GM12878 (cell line): ENCODE data around the gene SLC24A4.

Experiments
- CHD1 ChIP-seq: IDR thresholded peaks from 2 replicates; pipeline ENCODE4 v1.6.1; 2012; ENCODE audit warnings: low read depth, low read length, improper control_type of control experiment
- RAD21 ChIP-seq: IDR thresholded peaks from 2 replicates; pipeline ENCODE4 v1.6.1; 2011; ENCODE audit warnings: mild to moderate bottlenecking, low read depth, low read length, moderate library complexity; ENCODE audit not compliant: insufficient read depth
- SUZ12 ChIP-seq: fragments of 200-600 bp; sonication (generic); IDR thresholded peaks from one replicate; pipeline ENCODE4 v1.6.1; 2018; ENCODE audit warnings: antibody characterized with exemption, mild to moderate bottlenecking; ENCODE audit not compliant: unreplicated experiment
- TAF1 ChIP-seq: IDR thresholded peaks from 2 replicates; pipeline ENCODE4 v1.6.1; 2011; ENCODE audit warnings: mild to moderate bottlenecking, low read depth, low read length, borderline replicate concordance
- TF ChIP-seq, protein P1 (sequence below), 3 experiments: IDR thresholded peaks in 2 of 3; conservative IDR thresholded peaks in 1 of 3; 2 replicates each; pipeline ENCODE4 v1.5.1; 2011; ENCODE audit warnings: low read depth in 3 of 3, low read length in 3 of 3, mild to moderate bottlenecking in 3 of 3, control low read depth in 2 of 3, moderate library complexity in 2 of 3, inconsistent platforms in 1 of 3, mixed read lengths in 1 of 3; ENCODE audit not compliant: control insufficient read depth in 2 of 3, insufficient read depth in 1 of 3; ENCODE audit errors: extremely low read depth in 1 of 3
- TF ChIP-seq, protein P2 (sequence below): fragments of 450-650 bp; IDR thresholded peaks from 2 replicates; pipeline ENCODE4 v1.6.1; 2018; ENCODE audit warnings: borderline replicate concordance, mild to moderate bottlenecking; ENCODE audit not compliant: partially characterized antibody
- TF ChIP-seq, protein P3 (sequence below): fragments of 450-650 bp; formaldehyde crosslinking; IDR thresholded peaks from 2 replicates; pipeline ENCODE4 v1.4.0; 2020; ENCODE audit warnings: mild to moderate bottlenecking, moderate library complexity

DNA sequence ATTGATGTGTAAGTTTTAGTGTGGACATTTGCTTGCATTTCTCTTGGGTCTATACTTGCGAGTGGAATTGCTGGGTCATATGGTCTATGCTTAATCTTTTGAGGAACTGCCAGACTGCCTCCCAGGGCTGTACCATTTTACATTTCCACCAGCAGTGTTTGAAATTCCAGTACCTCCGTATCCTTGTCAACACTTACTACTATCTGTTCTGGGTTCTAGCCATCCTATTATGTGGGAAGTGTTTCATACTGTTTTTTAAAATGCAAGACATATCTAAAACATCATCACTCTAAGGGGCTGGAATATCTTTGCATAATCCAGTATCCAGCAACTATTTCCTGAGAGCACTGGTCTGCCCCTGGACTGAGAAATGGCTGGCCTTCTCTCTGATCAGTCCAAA is 110.4 kb downstream of the SLC24A4 start:
- no peak for TF ChIP-seq RAD21
- TF ChIP-seq, protein P1, sequence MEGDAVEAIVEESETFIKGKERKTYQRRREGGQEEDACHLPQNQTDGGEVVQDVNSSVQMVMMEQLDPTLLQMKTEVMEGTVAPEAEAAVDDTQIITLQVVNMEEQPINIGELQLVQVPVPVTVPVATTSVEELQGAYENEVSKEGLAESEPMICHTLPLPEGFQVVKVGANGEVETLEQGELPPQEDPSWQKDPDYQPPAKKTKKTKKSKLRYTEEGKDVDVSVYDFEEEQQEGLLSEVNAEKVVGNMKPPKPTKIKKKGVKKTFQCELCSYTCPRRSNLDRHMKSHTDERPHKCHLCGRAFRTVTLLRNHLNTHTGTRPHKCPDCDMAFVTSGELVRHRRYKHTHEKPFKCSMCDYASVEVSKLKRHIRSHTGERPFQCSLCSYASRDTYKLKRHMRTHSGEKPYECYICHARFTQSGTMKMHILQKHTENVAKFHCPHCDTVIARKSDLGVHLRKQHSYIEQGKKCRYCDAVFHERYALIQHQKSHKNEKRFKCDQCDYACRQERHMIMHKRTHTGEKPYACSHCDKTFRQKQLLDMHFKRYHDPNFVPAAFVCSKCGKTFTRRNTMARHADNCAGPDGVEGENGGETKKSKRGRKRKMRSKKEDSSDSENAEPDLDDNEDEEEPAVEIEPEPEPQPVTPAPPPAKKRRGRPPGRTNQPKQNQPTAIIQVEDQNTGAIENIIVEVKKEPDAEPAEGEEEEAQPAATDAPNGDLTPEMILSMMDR (IDR thresholded peaks at IDR 0.05 in 2 of 3, conservative IDR thresholded peaks at IDR 0.05 in 1 of 3; ENCODE audit: control insufficient read depth in 2 of 3, extremely low read depth in 1 of 3, insufficient read depth in 1 of 3, low read depth in 3 of 3, low read length in 3 of 3): no peak
- no peak for TF ChIP-seq SUZ12
- TF ChIP-seq TAF1: no peak
- TF ChIP-seq CHD1: no peak
- TF ChIP-seq, protein P2, sequence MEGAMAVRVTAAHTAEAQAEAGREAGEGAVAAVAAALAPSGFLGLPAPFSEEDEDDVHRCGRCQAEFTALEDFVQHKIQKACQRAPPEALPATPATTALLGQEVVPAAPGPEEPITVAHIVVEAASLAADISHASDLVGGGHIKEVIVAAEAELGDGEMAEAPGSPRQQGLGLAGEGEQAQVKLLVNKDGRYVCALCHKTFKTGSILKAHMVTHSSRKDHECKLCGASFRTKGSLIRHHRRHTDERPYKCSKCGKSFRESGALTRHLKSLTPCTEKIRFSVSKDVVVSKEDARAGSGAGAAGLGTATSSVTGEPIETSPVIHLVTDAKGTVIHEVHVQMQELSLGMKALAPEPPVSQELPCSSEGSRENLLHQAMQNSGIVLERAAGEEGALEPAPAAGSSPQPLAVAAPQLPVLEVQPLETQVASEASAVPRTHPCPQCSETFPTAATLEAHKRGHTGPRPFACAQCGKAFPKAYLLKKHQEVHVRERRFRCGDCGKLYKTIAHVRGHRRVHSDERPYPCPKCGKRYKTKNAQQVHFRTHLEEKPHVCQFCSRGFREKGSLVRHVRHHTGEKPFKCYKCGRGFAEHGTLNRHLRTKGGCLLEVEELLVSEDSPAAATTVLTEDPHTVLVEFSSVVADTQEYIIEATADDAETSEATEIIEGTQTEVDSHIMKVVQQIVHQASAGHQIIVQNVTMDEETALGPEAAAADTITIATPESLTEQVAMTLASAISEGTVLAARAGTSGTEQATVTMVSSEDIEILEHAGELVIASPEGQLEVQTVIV: no peak
- TF ChIP-seq, protein P3, sequence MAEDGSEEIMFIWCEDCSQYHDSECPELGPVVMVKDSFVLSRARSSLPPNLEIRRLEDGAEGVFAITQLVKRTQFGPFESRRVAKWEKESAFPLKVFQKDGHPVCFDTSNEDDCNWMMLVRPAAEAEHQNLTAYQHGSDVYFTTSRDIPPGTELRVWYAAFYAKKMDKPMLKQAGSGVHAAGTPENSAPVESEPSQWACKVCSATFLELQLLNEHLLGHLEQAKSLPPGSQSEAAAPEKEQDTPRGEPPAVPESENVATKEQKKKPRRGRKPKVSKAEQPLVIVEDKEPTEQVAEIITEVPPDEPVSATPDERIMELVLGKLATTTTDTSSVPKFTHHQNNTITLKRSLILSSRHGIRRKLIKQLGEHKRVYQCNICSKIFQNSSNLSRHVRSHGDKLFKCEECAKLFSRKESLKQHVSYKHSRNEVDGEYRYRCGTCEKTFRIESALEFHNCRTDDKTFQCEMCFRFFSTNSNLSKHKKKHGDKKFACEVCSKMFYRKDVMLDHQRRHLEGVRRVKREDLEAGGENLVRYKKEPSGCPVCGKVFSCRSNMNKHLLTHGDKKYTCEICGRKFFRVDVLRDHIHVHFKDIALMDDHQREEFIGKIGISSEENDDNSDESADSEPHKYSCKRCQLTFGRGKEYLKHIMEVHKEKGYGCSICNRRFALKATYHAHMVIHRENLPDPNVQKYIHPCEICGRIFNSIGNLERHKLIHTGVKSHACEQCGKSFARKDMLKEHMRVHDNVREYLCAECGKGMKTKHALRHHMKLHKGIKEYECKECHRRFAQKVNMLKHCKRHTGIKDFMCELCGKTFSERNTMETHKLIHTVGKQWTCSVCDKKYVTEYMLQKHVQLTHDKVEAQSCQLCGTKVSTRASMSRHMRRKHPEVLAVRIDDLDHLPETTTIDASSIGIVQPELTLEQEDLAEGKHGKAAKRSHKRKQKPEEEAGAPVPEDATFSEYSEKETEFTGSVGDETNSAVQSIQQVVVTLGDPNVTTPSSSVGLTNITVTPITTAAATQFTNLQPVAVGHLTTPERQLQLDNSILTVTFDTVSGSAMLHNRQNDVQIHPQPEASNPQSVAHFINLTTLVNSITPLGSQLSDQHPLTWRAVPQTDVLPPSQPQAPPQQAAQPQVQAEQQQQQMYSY (CRISPR knock-in tag): no peak
